Mucosa of gallbladder (tissue), 1 donor: Measurements from ENCODE around the gene PHF19. TPM values are rescaled to one million over a fixed set of nuclear protein-coding genes. Genes with fewer than 3 reads are reported as not detected.
A peak's percentile ranks its signal among the peaks of the same experiment; 100 is the strongest.

ENCODE experiments used
- DNase-seq: peaks from one replicate; pipeline ENCODE4 v3.0.0-alpha.2; 2020; ENCODE audit warnings: low spot score
- total RNA-seq: library from RNA; stranded (reverse); gene quantifications from one replicate; pipeline ENCODE4 v1.2.1, GENCODE V29; 2021
- donor health status: DM: no; HTN: no; CAD: no.

PHF19 gene
- total RNA-seq, 1 donor from 2014 or later, result 25.9 TPM

GRCh38 chr9:120891884-120892747 is 15.1 kb upstream of the PHF19 start:
- DNase-seq, result no peak

- DNase-seq, result no peak
Observed at GRCh38 chr9:120891245-120891883, 14.4 kb upstream of the PHF19 start.

GRCh38 chr9:120890320-120891244 is 13.6 kb upstream of the PHF19 start:
- no peak for DNase-seq

GRCh38 chr9:120889606-120890271 is 12.8 kb upstream of the PHF19 start:
- DNase-seq, result no peak

- no peak for DNase-seq
Observed at GRCh38 chr9:120888626-120889025, 11.6 kb upstream of the PHF19 start.

GRCh38 chr9:120886490-120886967 is 9.5 kb upstream of the PHF19 start:
- DNase-seq, result no peak

- DNase-seq, result no peak
Observed at GRCh38 chr9:120885958-120886357, 9.0 kb upstream of the PHF19 start.

GRCh38 chr9:120885457-120885856 is 8.5 kb upstream of the PHF19 start:
- no peak for DNase-seq

GRCh38 chr9:120883608-120883996 is 6.6 kb upstream of the PHF19 start:
- DNase-seq, result no peak

- DNase-seq, result no peak
Observed at GRCh38 chr9:120882935-120883607, 6.1 kb upstream of the PHF19 start.

GRCh38 chr9:120879446-120879845 is 2.5 kb upstream of the PHF19 start:
- no peak for DNase-seq

GRCh38 chr9:120878188-120879130 is 1.5 kb upstream of the PHF19 start:
- DNase-seq, result no peak

- DNase-seq, result peak; percentile 52
Observed at GRCh38 chr9:120877276-120878034, 467 bp upstream of the PHF19 start.

GRCh38 chr9:120875954-120876841 is 790 bp downstream of the PHF19 start:
- peak; percentile 72 for DNase-seq

GRCh38 chr9:120875643-120875953 is 1.4 kb downstream of the PHF19 start:
- DNase-seq, result no peak

GRCh38 chr9:120875195-120875565 is 1.8 kb downstream of the PHF19 start:
- DNase-seq, result no peak

- DNase-seq, result no peak
Observed at GRCh38 chr9:120874226-120875194, 2.5 kb downstream of the PHF19 start.
